HEK293 (cell line): ENCODE data around the gene SCPEP1.
A peak's percentile ranks its signal among the peaks of the same experiment; 100 is the strongest.

Source experiments
- KLF17 ChIP-seq: fragments of 450-650 bp; formaldehyde crosslinking; IDR thresholded peaks from 2 replicates; pipeline ENCODE4 v1.5.1; 2016; ENCODE audit warnings: missing biosample characterization, missing genetic modification characterization
- KLF8 ChIP-seq: fragments of 450-650 bp; formaldehyde crosslinking; IDR thresholded peaks from 2 replicates; pipeline ENCODE4 v1.5.1; 2016; ENCODE audit warnings: missing biosample characterization, missing genetic modification characterization
- PBX3 ChIP-seq: sonication (generic); formaldehyde crosslinking; IDR thresholded peaks from 2 replicates; pipeline ENCODE4 v1.8.1; 2022; ENCODE audit warnings: mild to moderate bottlenecking, moderate library complexity, missing genetic modification reagents
- PRDM10 ChIP-seq: fragments of 450-650 bp; formaldehyde crosslinking; IDR thresholded peaks from 2 replicates; pipeline ENCODE4 v1.5.1; 2016; ENCODE audit warnings: missing biosample characterization, missing genetic modification characterization
- PRDM4 ChIP-seq: fragments of 450-650 bp; formaldehyde crosslinking; IDR thresholded peaks from 2 replicates; pipeline ENCODE4 v1.5.1; 2017; ENCODE audit warnings: missing biosample characterization, missing genetic modification characterization
- REPIN1 ChIP-seq: fragments of 450-650 bp; formaldehyde crosslinking; IDR thresholded peaks from 2 replicates; pipeline ENCODE4 v1.5.1; 2017; ENCODE audit warnings: missing biosample characterization, missing genetic modification characterization, low read depth
- SP3 ChIP-seq: fragments of 450-650 bp; formaldehyde crosslinking; IDR thresholded peaks from 2 replicates; pipeline ENCODE4 v1.5.1; 2016; ENCODE audit warnings: missing biosample characterization, missing genetic modification characterization
- TCF7L2 ChIP-seq: IDR thresholded peaks from 2 replicates; pipeline ENCODE4 v1.6.1; 2011; ENCODE audit warnings: low read depth, mild to moderate bottlenecking, inconsistent platforms, low read length, moderate library complexity, borderline replicate concordance
- ZBTB21 ChIP-seq: fragments of 450-650 bp; formaldehyde crosslinking; IDR thresholded peaks from 2 replicates; pipeline ENCODE4 v1.5.1; 2017; ENCODE audit warnings: missing biosample characterization, missing genetic modification characterization
- ZBTB8A ChIP-seq: fragments of 450-650 bp; formaldehyde crosslinking; IDR thresholded peaks from 2 replicates; pipeline ENCODE4 v1.5.1; 2016; ENCODE audit warnings: missing biosample characterization, missing genetic modification characterization
- ZEB2 ChIP-seq: fragments of 450-650 bp; formaldehyde crosslinking; IDR thresholded peaks from 2 replicates; pipeline ENCODE4 v1.5.1; 2016; ENCODE audit warnings: missing biosample characterization, missing genetic modification characterization
- ZNF16 ChIP-seq: fragments of 450-650 bp; formaldehyde crosslinking; IDR thresholded peaks from 2 replicates; pipeline ENCODE4 v1.5.1; 2016; ENCODE audit warnings: low read depth, missing biosample characterization, missing genetic modification characterization
- ZNF184 ChIP-seq: fragments of 450-650 bp; IDR thresholded peaks from 2 replicates; pipeline ENCODE4 v1.5.1; 2018; ENCODE audit warnings: missing biosample characterization, mild to moderate bottlenecking, missing genetic modification characterization
- ZNF2 ChIP-seq: fragments of 450-650 bp; formaldehyde crosslinking; IDR thresholded peaks from 2 replicates; pipeline ENCODE4 v1.5.1; 2016; ENCODE audit warnings: missing biosample characterization, missing genetic modification characterization
- ZNF239 ChIP-seq: fragments of 450-650 bp; formaldehyde crosslinking; IDR thresholded peaks from 2 replicates; pipeline ENCODE4 v1.5.1; 2016; ENCODE audit warnings: missing biosample characterization, missing genetic modification characterization
- ZNF311 ChIP-seq: fragments of 450-650 bp; formaldehyde crosslinking; IDR thresholded peaks from 2 replicates; pipeline ENCODE4 v1.5.1; 2017; ENCODE audit warnings: missing biosample characterization, missing genetic modification characterization, borderline replicate concordance
- ZNF394 ChIP-seq: fragments of 450-650 bp; formaldehyde crosslinking; IDR thresholded peaks from 2 replicates; pipeline ENCODE4 v1.5.1; 2016; ENCODE audit warnings: missing biosample characterization, missing genetic modification characterization, mild to moderate bottlenecking, moderate library complexity, borderline replicate concordance
- ZNF423 ChIP-seq: fragments of 450-650 bp; formaldehyde crosslinking; IDR thresholded peaks from 2 replicates; pipeline ENCODE4 v1.5.1; 2016; ENCODE audit warnings: missing biosample characterization, missing genetic modification characterization
- ZNF501 ChIP-seq: fragments of 450-650 bp; formaldehyde crosslinking; IDR thresholded peaks from 2 replicates; pipeline ENCODE4 v1.5.1; 2016; ENCODE audit warnings: missing biosample characterization, missing genetic modification characterization
- ZNF530 ChIP-seq: fragments of 450-650 bp; formaldehyde crosslinking; IDR thresholded peaks from 2 replicates; pipeline ENCODE4 v1.5.1; 2016; ENCODE audit warnings: low read depth, missing biosample characterization, missing genetic modification characterization
- ZNF626 ChIP-seq: fragments of 450-650 bp; sonication (Bioruptor Pico); formaldehyde crosslinking; IDR thresholded peaks from 2 replicates; pipeline ENCODE4 v1.5.1; 2018; ENCODE audit warnings: missing biosample characterization, missing genetic modification characterization, inconsistent platforms
- ZNF639 ChIP-seq: fragments of 450-650 bp; formaldehyde crosslinking; IDR thresholded peaks from 2 replicates; pipeline ENCODE4 v1.5.1; 2016; ENCODE audit warnings: missing biosample characterization, missing genetic modification characterization
- ZNF645 ChIP-seq: fragments of 450-650 bp; formaldehyde crosslinking; IDR thresholded peaks from 2 replicates; pipeline ENCODE4; 2016; ENCODE audit warnings: missing biosample characterization, missing genetic modification characterization
- ZNF658 ChIP-seq: fragments of 450-650 bp; formaldehyde crosslinking; IDR thresholded peaks from 2 replicates; pipeline ENCODE4; 2016; ENCODE audit warnings: missing biosample characterization, missing genetic modification characterization
- ZNF76 ChIP-seq: fragments of 450-650 bp; formaldehyde crosslinking; IDR thresholded peaks from 2 replicates; pipeline ENCODE4; 2016; ENCODE audit warnings: low read depth, missing biosample characterization, missing genetic modification characterization, borderline replicate concordance
- ZNF777 ChIP-seq: fragments of 450-650 bp; formaldehyde crosslinking; IDR thresholded peaks from 2 replicates; pipeline ENCODE4 v1.5.1; 2017; ENCODE audit warnings: missing biosample characterization, missing genetic modification characterization, borderline replicate concordance
- ZNF785 ChIP-seq: fragments of 450-650 bp; formaldehyde crosslinking; IDR thresholded peaks from 2 replicates; pipeline ENCODE4 v1.5.1; 2016; ENCODE audit warnings: missing biosample characterization, missing genetic modification characterization
- ZSCAN16 ChIP-seq: fragments of 450-650 bp; formaldehyde crosslinking; IDR thresholded peaks from 2 replicates; pipeline ENCODE4 v1.5.1; 2016; ENCODE audit warnings: missing biosample characterization, missing genetic modification characterization

The SCPEP1 gene

GRCh38 chr17:56960596-56961538 is 17.1 kb upstream of the SCPEP1 start, which contains the start of gene COIL (continued):
- TF ChIP-seq ZNF639 (0 out of 2 replicates have a peak, but pooled peaks have one; percentile 55), ZNF501 (peak; percentile 94), ZEB2 (peak; percentile 99), ZNF76 (peak; percentile 70), ZBTB21 (peak; percentile 27; the same call in 1 of the 2 replicates), ZSCAN16 (tag by site-specific recombination) (no peak), ZNF626 (no peak), ZNF645 (no peak), ZNF658 (tag by site-specific recombination) (no peak), KLF17 (peak; percentile 70), ZNF311 (tag by site-specific recombination) (no peak), KLF8 (tag by site-specific recombination) (peak; percentile 66; the same call in 1 of the 2 replicates), ZNF16 (tag by site-specific recombination) (no peak), ZNF394 (tag by site-specific recombination) (peak; percentile 88), TCF7L2 (no peak), ZNF239 (tag by site-specific recombination) (no peak), ZNF2 (tag by site-specific recombination) (0 out of 2 replicates have a peak, but pooled peaks have one; percentile 71), ZNF777 (tag by site-specific recombination) (peak; percentile 66; the same call in 1 of the 2 replicates), ZNF184 (tag by site-specific recombination) (no peak), PBX3 (CRISPR knock-in tag) (0 out of 2 replicates have a peak, but pooled peaks have one; percentile 48), ZBTB8A (tag by site-specific recombination) (peak; percentile 97), ZNF423 (tag by site-specific recombination) (no peak), ZNF530 (tag by site-specific recombination) (no peak), SP3 (tag by site-specific recombination) (peak; percentile 59), PRDM10 (tag by site-specific recombination) (0 out of 2 replicates have a peak, but pooled peaks have one; percentile 16), PRDM4 (tag by site-specific recombination) (peak; percentile 26; the same call in 1 of the 2 replicates), REPIN1 (tag by site-specific recombination) (no peak), ZNF785 (tag by site-specific recombination) (0 out of 2 replicates have a peak, but pooled peaks have one; percentile 26)
